ENCODE data around the gene CEP70.

CEP70 gene

DNA sequence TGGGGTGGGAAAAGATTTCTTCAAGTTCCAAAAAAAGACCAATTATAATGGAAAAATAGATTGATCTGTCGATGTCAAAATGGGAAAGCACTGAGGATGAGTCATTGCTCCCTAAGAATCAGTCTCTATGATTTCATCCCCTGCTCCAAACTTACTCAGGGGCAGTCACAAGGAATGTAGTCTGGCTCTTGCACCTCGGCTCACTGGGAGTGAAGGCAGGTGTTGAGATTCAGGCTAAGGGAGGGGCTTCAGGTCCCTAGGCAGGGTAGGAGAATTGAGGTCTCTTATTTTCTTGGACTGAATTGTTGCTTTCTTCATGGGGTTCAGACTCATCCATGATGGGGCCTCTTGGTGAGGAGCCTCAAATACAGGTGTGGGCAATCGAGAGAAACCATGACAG is 145.4 kb downstream of the CEP70 start:
- no peak for DNase-seq

DNA sequence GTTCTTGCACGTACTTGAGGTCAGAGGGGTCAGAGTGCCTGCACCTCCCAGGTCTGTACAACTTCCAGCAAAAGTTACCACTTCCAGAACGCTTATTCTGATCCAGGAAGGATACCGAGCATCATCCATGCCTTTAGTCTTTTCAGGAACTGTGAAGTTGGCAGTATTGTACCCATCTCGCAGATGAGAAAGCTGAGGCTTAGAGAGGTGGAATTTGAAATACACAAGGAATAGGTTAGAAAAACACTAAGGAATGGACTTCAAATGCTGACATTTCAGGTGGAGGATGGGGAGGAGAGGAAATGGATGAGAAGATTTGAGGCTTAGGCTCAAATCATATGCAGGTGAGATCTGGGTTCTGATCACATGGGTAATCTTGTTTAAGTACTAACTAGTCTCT is 148.4 kb downstream of the CEP70 start:
- no peak for DNase-seq

DNA sequence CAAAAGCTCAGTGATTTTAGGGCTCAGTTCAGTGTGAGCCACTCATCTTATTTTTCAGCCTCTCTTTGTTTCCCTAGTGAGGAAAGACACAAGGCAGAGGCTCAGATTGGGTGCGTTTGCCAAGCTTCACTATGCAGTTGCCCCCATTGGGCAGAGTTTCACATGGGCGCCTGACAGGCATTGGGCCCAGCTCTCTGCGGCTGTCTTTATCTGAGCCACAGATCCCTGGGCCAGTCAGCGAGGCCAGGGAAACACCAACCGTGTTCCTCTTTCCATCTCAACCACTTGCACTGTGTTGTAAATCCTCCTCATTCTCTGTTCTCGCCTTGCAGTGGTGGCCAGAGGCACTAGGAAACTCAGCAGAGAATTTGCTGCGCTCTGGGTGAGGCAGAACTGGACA is 148.8 kb downstream of the CEP70 start:
- DNase-seq, result no peak
